ENCODE measurements around the gene ABLIM1.

ABLIM1 gene

GRCh38 chr10:114611617-114612016 lies 46.5 kb downstream of the ABLIM1 start:
- DNase-seq (ENCODE audit: low spot score): no peak
- in situ Hi-C loops (cut with MboI; ENCODE audit: low pct_unique_long_range_greater_than_20kb, low sequenced_read_pairs, unreplicated experiment): no loop called here
- TF ChIP-seq CTCF (IDR thresholded peaks at IDR 0.05; ENCODE audit: extremely low read depth, insufficient read depth, missing control alignments): no peak

- no peak for TF ChIP-seq CTCF (IDR thresholded peaks at IDR 0.05; ENCODE audit: extremely low read depth, insufficient read depth, missing control alignments)
- no peak for DNase-seq (ENCODE audit: low spot score)
- in situ Hi-C loops (cut with MboI; ENCODE audit: low pct_unique_long_range_greater_than_20kb, low sequenced_read_pairs, unreplicated experiment): no loop called here
Measured at GRCh38 chr10:114609518-114610426, 48.3 kb downstream of the ABLIM1 start.

- no peak for TF ChIP-seq CTCF (IDR thresholded peaks at IDR 0.05; ENCODE audit: extremely low read depth, insufficient read depth, missing control alignments)
- no peak for DNase-seq (ENCODE audit: low spot score)
- in situ Hi-C loops (cut with MboI; ENCODE audit: low pct_unique_long_range_greater_than_20kb, low sequenced_read_pairs, unreplicated experiment): no loop called here
Measured at GRCh38 chr10:114607358-114607998, 50.6 kb downstream of the ABLIM1 start.

- in situ Hi-C loops (cut with MboI; ENCODE audit: low pct_unique_long_range_greater_than_20kb, low sequenced_read_pairs, unreplicated experiment): no loop called here
- TF ChIP-seq CTCF (IDR thresholded peaks at IDR 0.05; ENCODE audit: extremely low read depth, insufficient read depth, missing control alignments): no peak
- no peak for DNase-seq (ENCODE audit: low spot score)
Measured at GRCh38 chr10:114605155-114605797, 52.8 kb downstream of the ABLIM1 start.

GRCh38 chr10:114604357-114605130 lies 53.5 kb downstream of the ABLIM1 start:
- in situ Hi-C loops (cut with MboI; ENCODE audit: low pct_unique_long_range_greater_than_20kb, low sequenced_read_pairs, unreplicated experiment): no loop called here
- no peak for TF ChIP-seq CTCF (IDR thresholded peaks at IDR 0.05; ENCODE audit: extremely low read depth, insufficient read depth, missing control alignments)
- DNase-seq (ENCODE audit: low spot score): no peak

GRCh38 chr10:114603948-114604347 lies 54.1 kb downstream of the ABLIM1 start:
- no peak for TF ChIP-seq CTCF (IDR thresholded peaks at IDR 0.05; ENCODE audit: extremely low read depth, insufficient read depth, missing control alignments)
- no peak for DNase-seq (ENCODE audit: low spot score)
- in situ Hi-C loops (cut with MboI; ENCODE audit: low pct_unique_long_range_greater_than_20kb, low sequenced_read_pairs, unreplicated experiment): no loop called here

Measured in GM13977 (cell line).